ENCODE results near the gene KRTAP4-16. TPM values are rescaled to one million over a fixed set of nuclear protein-coding genes. Genes with fewer than 3 reads are reported as not detected.
"Not testable (repeated sequence)": the region's sequence is repeated elsewhere in the genome, so short reads cannot be mapped to it uniquely, and the experiment has no call there.

KRTAP4-16 gene
- total RNA-seq, 4 donors from 2014 or later = not detected

- no peak for ATAC-seq
- Histone ChIP-seq H3K27ac (no peak overlapping the region), H3K4me1 (no peaks in the 10 kb centered on the region), H3K27me3 (no peaks in the 10 kb centered on the region), H3K36me3 (no peaks in the 10 kb centered on the region), H3K9me3 (peaks cover 0 to 11% (median 0%) of the 10 kb centered on the region in 3 donors), H3K4me3 (no peak overlapping the region)
- WGBS, 2 donors (ENCODE audit: low coverage in 1 of 2) = 35 to 69% methylated on average over 2 of the region's 2 CpGs
- TF ChIP-seq, protein P1, sequence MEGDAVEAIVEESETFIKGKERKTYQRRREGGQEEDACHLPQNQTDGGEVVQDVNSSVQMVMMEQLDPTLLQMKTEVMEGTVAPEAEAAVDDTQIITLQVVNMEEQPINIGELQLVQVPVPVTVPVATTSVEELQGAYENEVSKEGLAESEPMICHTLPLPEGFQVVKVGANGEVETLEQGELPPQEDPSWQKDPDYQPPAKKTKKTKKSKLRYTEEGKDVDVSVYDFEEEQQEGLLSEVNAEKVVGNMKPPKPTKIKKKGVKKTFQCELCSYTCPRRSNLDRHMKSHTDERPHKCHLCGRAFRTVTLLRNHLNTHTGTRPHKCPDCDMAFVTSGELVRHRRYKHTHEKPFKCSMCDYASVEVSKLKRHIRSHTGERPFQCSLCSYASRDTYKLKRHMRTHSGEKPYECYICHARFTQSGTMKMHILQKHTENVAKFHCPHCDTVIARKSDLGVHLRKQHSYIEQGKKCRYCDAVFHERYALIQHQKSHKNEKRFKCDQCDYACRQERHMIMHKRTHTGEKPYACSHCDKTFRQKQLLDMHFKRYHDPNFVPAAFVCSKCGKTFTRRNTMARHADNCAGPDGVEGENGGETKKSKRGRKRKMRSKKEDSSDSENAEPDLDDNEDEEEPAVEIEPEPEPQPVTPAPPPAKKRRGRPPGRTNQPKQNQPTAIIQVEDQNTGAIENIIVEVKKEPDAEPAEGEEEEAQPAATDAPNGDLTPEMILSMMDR (IDR thresholded peaks at IDR 0.05) = no peak
- TF ChIP-seq POLR2A (IDR thresholded peaks at IDR 0.05) (no peak), EP300 (IDR thresholded peaks at IDR 0.05) (no peak), POLR2AphosphoS5 (IDR thresholded peaks at IDR 0.05) (no peak)
These were observed 32.1 kb upstream of the KRTAP4-16 start for GRCh38 chr17:41133880-41134735.

DNA sequence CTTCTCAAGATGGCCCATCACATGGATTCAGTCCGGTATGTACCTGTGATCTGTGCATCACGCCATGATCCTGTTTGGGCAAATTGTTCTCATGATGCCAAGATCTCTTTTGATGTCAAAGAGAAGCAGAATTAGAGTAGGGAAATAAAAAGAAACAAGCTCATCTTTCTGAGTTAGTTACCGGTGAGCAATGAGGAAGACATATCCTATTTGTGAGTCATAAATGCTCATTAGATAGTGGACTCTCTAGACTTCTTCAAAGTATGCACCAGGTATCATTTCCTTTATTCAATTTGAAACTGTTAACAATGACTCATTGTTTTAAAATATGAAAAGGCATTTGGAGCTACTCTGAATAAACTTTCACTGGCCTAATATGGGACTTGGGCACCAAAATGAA is 30.0 kb upstream of the KRTAP4-16 start:
- no peak for ATAC-seq
- H3K36me3 ChIP-seq = no peaks in the 10 kb centered on the region
- no peaks in the 10 kb centered on the region for H3K9me3 ChIP-seq
- 83 to 85% methylated on average over 3 of the region's 3 CpGs for WGBS, 2 donors (ENCODE audit: low coverage in 1 of 2)
- H3K27me3 ChIP-seq = no peaks in the 10 kb centered on the region
- H3K27ac ChIP-seq = no peak overlapping the region
- TF ChIP-seq POLR2A (IDR thresholded peaks at IDR 0.05) = no peak
- no peak for TF ChIP-seq EP300 (IDR thresholded peaks at IDR 0.05)
- TF ChIP-seq, protein P1 (IDR thresholded peaks at IDR 0.05) = no peak
- no peak for TF ChIP-seq POLR2AphosphoS5 (IDR thresholded peaks at IDR 0.05)
- no peak overlapping the region for H3K4me3 ChIP-seq
- no peaks in the 10 kb centered on the region for H3K4me1 ChIP-seq

DNA sequence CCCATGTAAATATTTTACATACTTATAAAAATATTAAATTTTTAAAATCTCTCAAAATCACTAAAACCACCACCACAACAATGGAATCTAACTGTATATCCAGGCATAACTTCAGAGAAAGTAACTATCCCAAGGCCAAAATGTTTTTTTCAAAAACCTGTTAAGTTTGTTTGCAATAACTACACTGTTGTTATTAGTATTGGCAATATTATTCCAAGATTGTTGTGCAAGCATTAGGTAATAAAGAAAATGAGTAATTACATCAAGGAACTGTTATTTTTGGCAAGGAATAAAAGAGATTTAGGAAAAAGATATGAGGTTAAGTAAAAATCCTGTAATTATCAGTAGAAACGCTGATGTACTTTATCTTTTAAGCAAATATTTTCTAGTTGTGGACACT is 25.4 kb upstream of the KRTAP4-16 start:
- 67 to 92% methylated on average over 1 of the region's 1 CpG for WGBS, 2 donors (ENCODE audit: low coverage in 1 of 2)
- Histone ChIP-seq H3K4me3 (no peak overlapping the region), H3K4me1 (no peaks in the 10 kb centered on the region), H3K27me3 (peaks cover 10% of the 10 kb centered on the region), H3K9me3 (no peaks in the 10 kb centered on the region), H3K36me3 (no peaks in the 10 kb centered on the region), H3K27ac (no peak overlapping the region)
- ATAC-seq = no peak
- TF ChIP-seq, protein P1 (IDR thresholded peaks at IDR 0.05) = no peak
- TF ChIP-seq EP300 (IDR thresholded peaks at IDR 0.05) (no peak), POLR2AphosphoS5 (IDR thresholded peaks at IDR 0.05) (no peak), POLR2A (IDR thresholded peaks at IDR 0.05) (no peak)

DNA sequence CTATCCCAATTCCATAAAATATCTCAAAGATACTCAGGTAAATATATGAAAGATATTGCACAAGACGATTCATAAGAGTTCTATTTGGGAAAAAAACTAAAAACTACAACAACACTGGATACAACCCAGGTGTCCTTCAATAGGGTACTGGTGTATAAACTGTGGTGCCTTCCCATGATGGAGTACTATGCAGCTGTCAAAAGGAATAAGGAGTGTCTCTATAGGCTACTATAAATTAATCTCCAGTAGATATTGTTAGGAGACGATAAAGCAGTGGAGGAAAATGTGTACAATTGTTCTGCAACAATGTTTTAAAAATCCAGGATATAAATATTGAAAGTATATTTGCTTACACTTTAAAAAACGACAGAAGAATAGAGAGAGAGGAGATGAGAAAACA is 24.4 kb upstream of the KRTAP4-16 start:
- Histone ChIP-seq H3K27me3 (peaks cover 14% of the 10 kb centered on the region), H3K9me3 (no peaks in the 10 kb centered on the region), H3K36me3 (no peaks in the 10 kb centered on the region), H3K4me1 (no peaks in the 10 kb centered on the region), H3K4me3 (no peak overlapping the region), H3K27ac (no peak overlapping the region)
- no peak for ATAC-seq
- TF ChIP-seq, protein P1 (IDR thresholded peaks at IDR 0.05) = no peak
- TF ChIP-seq POLR2A (IDR thresholded peaks at IDR 0.05) = no peak
- no peak for TF ChIP-seq EP300 (IDR thresholded peaks at IDR 0.05)
- no peak for TF ChIP-seq POLR2AphosphoS5 (IDR thresholded peaks at IDR 0.05)
- 77 to 91% methylated on average over 3 of the region's 3 CpGs for WGBS, 2 donors (ENCODE audit: low coverage in 1 of 2)

GRCh38 chr17:41125064-41125463 is 23.1 kb upstream of the KRTAP4-16 start:
- Histone ChIP-seq H3K4me1 (no peaks in the 10 kb centered on the region), H3K27ac (no peak overlapping the region), H3K27me3 (peaks cover 25% of the 10 kb centered on the region), H3K9me3 (no peaks in the 10 kb centered on the region), H3K36me3 (no peaks in the 10 kb centered on the region), H3K4me3 (no peak overlapping the region)
- 95 to 100% methylated on average over 2 of the region's 2 CpGs for WGBS, 2 donors (ENCODE audit: low coverage in 1 of 2)
- TF ChIP-seq POLR2A (IDR thresholded peaks at IDR 0.05) (no peak), POLR2AphosphoS5 (IDR thresholded peaks at IDR 0.05) (no peak), EP300 (IDR thresholded peaks at IDR 0.05) (no peak)
- TF ChIP-seq, protein P1 (IDR thresholded peaks at IDR 0.05) = no peak
- no peak for ATAC-seq

GRCh38 chr17:41123991-41124371 is 22.0 kb upstream of the KRTAP4-16 start, which contains the start of gene KRTAP4-12:
Gene KRTAP4-12 (minus strand): TSS chr17:41124182. CDS start chr17:41124122, 60 bp downstream.
- H3K36me3 ChIP-seq, ATAC-seq, H3K27ac ChIP-seq, H3K4me1 ChIP-seq, H3K4me3 ChIP-seq, H3K9me3 ChIP-seq: not testable (repeated sequence)
- 38 to 84% methylated on average over 2 to 3 of the region's 3 CpGs for WGBS, 2 donors (ENCODE audit: low coverage in 1 of 2)
- peaks cover 26% of the 10 kb centered on the region for H3K27me3 ChIP-seq

GRCh38 chr17:41123292-41123990 is 21.4 kb upstream of the KRTAP4-16 start:
- H3K36me3 ChIP-seq, ATAC-seq: not testable (repeated sequence)
- WGBS, 2 donors (ENCODE audit: low coverage in 1 of 2) = 68 to 89% methylated on average over 6 to 7 of the region's 12 CpGs

More at GRCh38 chr17:41123292-41123990, 21.4 kb upstream of the KRTAP4-16 start:
- H3K4me3 ChIP-seq, H3K4me1 ChIP-seq, H3K9me3 ChIP-seq, H3K27ac ChIP-seq: not testable (repeated sequence)
- peaks cover 26% of the 10 kb centered on the region for H3K27me3 ChIP-seq
